DOHH2 (cell line): Measurements from ENCODE around the gene HERC5.

Experiments used
- CTCF ChIP-seq: fragments of 200-600 bp; sonication (generic); IDR thresholded peaks from one replicate; pipeline ENCODE4 v1.5.1; 2014; ENCODE audit warnings: antibody characterized with exemption, mild to moderate bottlenecking, low read depth, low read length; ENCODE audit not compliant: poor library complexity, severe bottlenecking
- EZH2phosphoT487 ChIP-seq: fragments of 200-600 bp; sonication (generic); IDR thresholded peaks from 2 replicates; pipeline ENCODE4 v1.6.1; 2017; ENCODE audit warnings: borderline replicate concordance, mild to moderate bottlenecking, antibody characterized with exemption, low read length, moderate library complexity, mixed read lengths

- TF ChIP-seq EZH2phosphoT487 (no peak), CTCF (no peak)
Measured at GRCh38 chr4:88446124-88446523, 10.8 kb upstream of the HERC5 start.
